Stomach smooth muscle (tissue), 2 donors: Measurements from ENCODE around the gene CLEC10A.
"Not testable (repeated sequence)": the region's sequence is repeated elsewhere in the genome, so short reads cannot be mapped to it uniquely, and the experiment has no call there.

ENCODE experiments used
- H3K27ac ChIP-seq: one replicate; pipeline ENCODE4 v1.7.0; 2013; ENCODE audit warnings: mild to moderate bottlenecking, low read length, inconsistent platforms
- H3K27me3 ChIP-seq, 2 donors: one replicate each; pipeline ENCODE4 v1.7.0; 2013; ENCODE audit warnings: low read length in 2 of 2; ENCODE audit not compliant: insufficient read depth in 2 of 2, control insufficient read depth in 1 of 2
- H3K36me3 ChIP-seq, 2 donors: one replicate each; pipeline ENCODE4 v1.7.0; 2013; ENCODE audit warnings: low read length in 2 of 2; ENCODE audit not compliant: control insufficient read depth in 2 of 2, insufficient read depth in 2 of 2
- H3K4me1 ChIP-seq: one replicate; pipeline ENCODE4 v1.7.0; 2013; ENCODE audit warnings: low read length; ENCODE audit not compliant: control insufficient read depth, insufficient read depth
- H3K4me3 ChIP-seq, 2 donors: one replicate each; pipeline ENCODE4 v1.7.0; 2013; ENCODE audit warnings: low read length in 2 of 2
- H3K9ac ChIP-seq, 2 donors: one replicate each; pipeline ENCODE4 v1.7.0; 2013; ENCODE audit warnings: low read length in 2 of 2, mild to moderate bottlenecking in 1 of 2
- H3K9me3 ChIP-seq, 2 donors: one replicate each; pipeline ENCODE4 v1.7.0; 2013; ENCODE audit warnings: low read length in 2 of 2; ENCODE audit not compliant: control insufficient read depth in 2 of 2
- donor health status: healthy.
- donor health status: Pancreatic carcinoma.

CLEC10A gene

DNA sequence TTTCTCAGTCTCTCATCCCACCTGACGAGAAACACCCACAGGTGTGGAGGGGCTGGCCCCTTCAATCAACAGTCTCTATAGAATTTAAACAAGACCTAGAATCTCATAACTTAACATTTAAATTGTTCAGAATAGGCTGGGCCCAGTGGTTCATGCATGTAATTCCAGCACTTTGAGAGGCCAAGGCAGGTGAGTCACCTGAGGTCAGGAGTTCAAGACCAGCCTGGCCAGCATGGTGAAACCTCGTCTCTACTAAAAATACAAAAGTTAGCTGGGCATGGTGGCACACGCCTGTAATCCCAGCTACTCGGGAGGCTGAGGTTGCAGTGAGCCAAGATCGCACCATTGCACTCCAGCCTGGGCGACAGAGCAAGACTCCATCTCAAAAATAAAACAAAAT lies 9.5 kb upstream of the CLEC10A start:
- H3K4me1 ChIP-seq, H3K36me3 ChIP-seq, H3K4me3 ChIP-seq, H3K9me3 ChIP-seq, H3K27me3 ChIP-seq, H3K9ac ChIP-seq, H3K27ac ChIP-seq: not testable (repeated sequence)

DNA sequence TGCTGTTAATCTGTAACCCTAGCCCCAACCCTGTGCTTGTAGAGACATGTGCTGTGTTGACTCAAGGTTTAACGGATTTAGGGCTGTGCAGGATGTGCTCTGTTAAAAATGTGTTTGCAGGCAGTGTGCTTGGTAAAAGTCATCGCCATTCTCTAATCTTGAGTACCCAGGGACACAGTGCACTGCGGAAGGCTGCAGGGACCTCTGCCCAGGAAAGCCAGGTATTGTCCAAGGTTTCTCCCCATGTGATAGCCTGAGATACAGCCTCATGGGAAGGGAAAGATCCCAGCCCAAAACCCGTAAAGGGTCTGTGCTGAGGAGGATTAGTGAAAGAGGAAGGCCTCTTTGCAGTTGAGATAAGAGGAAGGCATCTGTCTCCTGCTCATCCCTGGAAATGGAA lies 8.4 kb upstream of the CLEC10A start:
- H3K27ac ChIP-seq, H3K27me3 ChIP-seq, H3K9me3 ChIP-seq, H3K9ac ChIP-seq, H3K36me3 ChIP-seq, H3K4me3 ChIP-seq, H3K4me1 ChIP-seq: not testable (repeated sequence)

DNA sequence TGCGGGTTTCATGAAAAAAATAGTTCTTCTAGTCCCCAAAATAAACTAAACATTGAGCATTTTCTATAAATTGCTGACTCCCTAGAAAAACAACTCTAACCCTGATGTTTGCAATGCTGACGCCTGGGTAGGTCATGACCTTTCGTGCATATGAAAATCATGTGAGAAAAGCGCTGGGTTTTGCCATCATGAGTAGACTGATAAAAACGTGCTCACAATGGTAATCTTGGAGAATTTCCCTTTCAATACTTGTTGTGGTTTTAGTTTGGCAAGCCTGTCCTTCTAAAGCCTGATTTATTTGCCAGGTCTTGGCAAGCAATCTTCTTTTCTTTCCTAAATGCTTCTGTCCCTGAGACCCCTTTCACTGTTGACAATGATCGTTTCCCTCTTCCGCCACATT lies 4.0 kb upstream of the CLEC10A start:
- H3K4me3 ChIP-seq: no peak overlapping the region
- H3K4me1 ChIP-seq: no peaks in the 10 kb centered on the region
- H3K9me3 ChIP-seq: no peaks in the 10 kb centered on the region
- H3K27me3 ChIP-seq: peaks cover 0 to 3% of the 10 kb centered on the region in 2 donors
- H3K36me3 ChIP-seq: no peaks in the 10 kb centered on the region
- no peak overlapping the region for H3K9ac ChIP-seq
- no peak overlapping the region for H3K27ac ChIP-seq

DNA sequence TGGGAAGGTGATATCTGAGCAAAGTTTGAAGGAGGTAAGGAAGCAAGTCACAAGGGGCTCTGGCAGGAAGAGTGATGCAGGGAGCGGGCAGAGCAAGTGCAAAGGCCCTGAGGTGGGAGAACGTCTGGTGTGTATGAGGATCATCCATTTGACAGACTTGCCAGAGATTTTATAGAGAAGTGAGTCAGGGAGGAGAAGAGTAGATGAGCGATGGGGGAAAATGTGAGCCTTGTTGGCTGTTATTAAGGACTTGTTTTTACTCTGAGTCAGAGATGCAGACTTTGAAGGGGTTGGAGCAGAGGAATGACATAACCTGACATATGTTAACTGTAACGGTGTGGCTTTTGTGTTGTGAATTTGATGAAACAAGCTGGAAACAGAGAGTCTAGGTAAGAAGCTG lies 3.5 kb upstream of the CLEC10A start:
- no peak overlapping the region for H3K27ac ChIP-seq
- H3K36me3 ChIP-seq: no peaks in the 10 kb centered on the region
- H3K4me1 ChIP-seq: no peaks in the 10 kb centered on the region
- H3K9ac ChIP-seq: no peak overlapping the region
- no peak overlapping the region for H3K4me3 ChIP-seq
- H3K9me3 ChIP-seq: no peaks in the 10 kb centered on the region
- H3K27me3 ChIP-seq: peaks cover 0 to 3% of the 10 kb centered on the region in 2 donors

DNA sequence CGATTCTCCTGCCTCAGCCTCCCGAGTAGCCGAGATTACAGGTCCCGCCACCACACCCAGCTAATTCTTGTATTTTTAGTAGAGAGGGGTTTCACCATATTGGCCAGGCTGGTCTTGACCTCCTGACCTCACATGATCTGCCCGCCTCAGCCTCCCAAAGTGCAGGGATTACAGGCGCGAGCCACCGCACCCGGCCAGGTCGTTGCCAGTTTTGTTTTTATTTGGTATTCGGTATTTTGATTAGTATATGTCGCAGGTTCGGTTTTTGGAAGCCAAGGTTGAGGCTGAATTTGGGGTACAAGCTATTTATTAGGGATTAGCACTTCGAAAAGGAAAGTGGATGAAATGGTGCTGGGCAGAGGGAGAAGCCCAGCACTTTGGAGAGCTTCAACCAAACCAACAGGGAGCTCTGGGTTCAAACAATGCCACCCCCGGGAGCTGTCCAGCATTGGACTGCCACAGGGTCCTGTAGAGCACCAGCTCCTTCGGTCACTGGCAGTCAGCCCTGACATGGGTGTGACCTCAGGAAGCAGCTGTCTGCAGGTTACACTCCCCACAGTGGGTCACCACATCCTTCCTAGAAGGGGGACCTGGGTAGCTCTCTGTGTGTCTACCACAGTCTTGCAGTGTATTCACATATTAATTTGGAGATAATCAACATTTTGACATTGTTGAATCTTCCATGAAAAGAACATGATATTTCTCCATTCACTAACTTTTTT lies 1.5 kb upstream of the CLEC10A start:
- Histone ChIP-seq H3K27ac (no peak overlapping the region), H3K36me3 (no peaks in the 10 kb centered on the region), H3K9ac (no peak overlapping the region), H3K27me3 (peaks cover 0 to 3% of the 10 kb centered on the region in 2 donors), H3K9me3 (no peaks in the 10 kb centered on the region), H3K4me3 (no peak overlapping the region), H3K4me1 (no peaks in the 10 kb centered on the region)

DNA sequence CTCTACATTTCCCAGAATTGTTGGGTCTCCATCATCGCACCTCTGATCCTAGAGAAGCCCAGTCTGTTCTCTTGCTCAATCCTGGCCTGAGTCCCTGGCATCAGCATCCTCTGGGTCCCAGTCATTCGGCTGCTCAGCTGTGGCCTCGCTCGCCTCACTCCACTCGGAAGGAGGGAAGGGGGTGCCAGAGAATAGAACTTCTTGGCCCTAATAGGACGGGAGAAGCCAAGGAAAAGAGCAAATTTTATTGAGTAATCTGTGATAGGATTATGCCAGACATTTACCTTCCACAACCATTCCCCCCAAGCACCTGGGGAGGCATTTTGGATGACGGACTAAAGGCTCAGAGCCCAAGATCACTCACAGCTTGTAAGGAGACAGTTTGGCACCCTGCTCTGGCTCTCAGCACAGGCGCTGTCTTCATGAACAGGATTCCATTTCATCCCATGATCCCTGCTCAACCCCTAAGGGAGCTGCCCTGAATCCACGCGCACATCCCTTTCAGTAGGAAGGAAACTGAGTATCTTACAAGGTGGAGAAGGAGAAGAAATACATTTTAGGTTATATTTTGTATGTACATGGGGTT lies 498 bp upstream of the CLEC10A start:
- Histone ChIP-seq H3K27me3 (no peaks in the 10 kb centered on the region), H3K9me3 (no peaks in the 10 kb centered on the region), H3K27ac (no peak overlapping the region), H3K4me3 (peak overlapping the region in 1 of 2 donors; percentile 22), H3K36me3 (no peaks in the 10 kb centered on the region), H3K4me1 (no peaks in the 10 kb centered on the region), H3K9ac (no peak overlapping the region)

DNA sequence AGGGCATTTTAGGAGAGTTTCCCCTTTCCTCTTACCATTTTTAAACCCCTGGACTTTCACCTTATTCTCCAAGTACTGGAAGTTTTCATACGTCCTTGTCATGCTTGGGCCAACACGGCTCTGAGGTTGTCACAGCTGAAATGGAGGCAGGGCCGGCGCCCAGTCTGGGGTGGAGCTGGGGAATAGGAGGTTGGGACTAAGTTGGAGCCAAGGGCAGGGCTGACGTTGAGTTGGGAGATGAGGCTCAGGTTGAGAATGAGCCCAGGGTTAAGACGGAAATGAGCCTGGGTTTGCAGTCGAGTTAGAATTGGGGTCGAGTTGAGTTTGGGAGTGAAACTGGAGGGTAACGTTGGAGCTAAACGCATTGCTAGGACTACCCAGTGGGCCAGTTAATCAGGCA lies 1.3 kb downstream of the CLEC10A start:
- H3K9ac ChIP-seq: no peak overlapping the region
- H3K4me3 ChIP-seq: peak overlapping the region in 1 of 2 donors; percentile 8
- no peaks in the 10 kb centered on the region for H3K27me3 ChIP-seq
- no peaks in the 10 kb centered on the region for H3K36me3 ChIP-seq
- H3K9me3 ChIP-seq: no peaks in the 10 kb centered on the region
- no peak overlapping the region for H3K27ac ChIP-seq
- no peaks in the 10 kb centered on the region for H3K4me1 ChIP-seq

DNA sequence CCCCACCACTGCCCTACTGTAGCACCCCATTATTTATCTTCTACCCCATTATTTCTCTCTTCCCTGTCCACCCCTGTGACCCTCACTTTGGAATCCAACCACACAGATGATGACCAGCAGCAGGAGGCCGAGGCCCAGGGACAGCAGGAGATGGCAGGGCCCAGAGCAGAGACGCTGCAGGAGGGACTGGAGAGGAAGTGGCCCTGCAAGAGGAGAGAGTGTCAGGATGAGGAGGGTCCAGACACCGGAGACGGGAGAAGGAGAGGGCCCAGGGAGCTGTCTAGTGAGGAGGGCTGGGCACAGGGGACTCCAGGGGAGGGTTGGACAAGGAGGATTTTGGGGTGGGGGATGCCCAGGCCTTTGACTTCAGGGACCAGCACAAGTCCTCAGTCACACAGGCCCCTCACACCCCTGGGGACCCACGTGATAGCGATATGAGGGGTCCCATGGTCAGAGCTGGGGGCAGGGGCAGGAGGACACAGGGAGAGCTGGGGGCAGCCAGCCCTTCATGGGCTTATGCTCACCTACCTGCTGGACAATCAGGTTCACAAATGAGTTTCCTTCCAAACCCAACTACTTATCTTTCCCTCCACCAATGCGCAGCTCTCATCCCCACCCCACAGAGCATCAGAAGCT lies 2.0 kb downstream of the CLEC10A start:
- H3K36me3 ChIP-seq: no peaks in the 10 kb centered on the region
- no peaks in the 10 kb centered on the region for H3K27me3 ChIP-seq
- H3K9me3 ChIP-seq: no peaks in the 10 kb centered on the region
- H3K27ac ChIP-seq: no peak overlapping the region
- no peak overlapping the region for H3K9ac ChIP-seq
- H3K4me1 ChIP-seq: no peaks in the 10 kb centered on the region
- H3K4me3 ChIP-seq: no peak overlapping the region

DNA sequence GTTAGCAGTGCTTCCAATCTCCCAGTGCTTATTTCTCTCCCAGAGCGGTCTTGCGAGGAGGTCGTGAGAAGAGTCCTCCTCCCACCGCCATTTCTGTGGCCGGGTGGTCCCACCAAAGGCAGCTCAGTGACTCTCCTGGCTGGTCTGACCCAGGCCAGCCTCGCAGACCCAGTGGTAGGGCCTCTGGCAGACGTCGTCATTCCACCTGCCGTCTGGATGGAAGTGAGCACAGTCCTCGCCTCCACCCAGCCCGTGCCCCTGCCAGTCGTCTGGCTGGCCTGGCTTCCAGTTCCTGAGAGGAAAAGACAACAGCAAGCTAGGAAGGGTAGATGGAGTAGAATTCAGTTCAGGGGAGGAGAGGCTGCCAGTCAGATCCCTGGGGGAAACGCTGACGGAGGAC lies 5.1 kb downstream of the CLEC10A start:
- H3K27me3 ChIP-seq: peaks cover 0 to 2% of the 10 kb centered on the region in 2 donors
- H3K27ac ChIP-seq: no peak overlapping the region
- no peak overlapping the region for H3K4me3 ChIP-seq
- H3K9ac ChIP-seq: no peak overlapping the region
- no peaks in the 10 kb centered on the region for H3K9me3 ChIP-seq
- H3K4me1 ChIP-seq: no peaks in the 10 kb centered on the region
- H3K36me3 ChIP-seq: no peaks in the 10 kb centered on the region

DNA sequence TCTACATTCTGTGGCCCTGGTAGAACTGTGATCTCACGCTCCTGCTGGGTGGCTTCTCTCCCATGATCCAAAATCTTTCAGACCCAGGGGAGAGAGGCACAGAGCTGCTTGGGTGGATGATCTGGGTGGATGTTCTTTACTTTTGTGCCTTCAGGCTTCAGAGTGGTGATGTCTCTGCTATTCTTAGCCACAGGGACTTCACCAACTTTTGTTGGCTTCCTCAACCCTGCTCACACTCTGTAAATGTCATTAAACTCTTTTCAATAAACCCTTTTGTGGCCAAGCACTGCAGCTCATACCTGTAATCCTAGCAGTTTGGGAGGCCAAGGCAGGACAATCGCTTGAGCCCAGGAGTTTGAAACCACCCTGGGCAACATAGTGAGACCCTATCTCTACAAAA lies 7.6 kb downstream of the CLEC10A start:
- Histone ChIP-seq H3K9me3 (peaks cover 6 to 8% of the 10 kb centered on the region in 2 donors), H3K4me1 (no peaks in the 10 kb centered on the region), H3K27ac (no peak overlapping the region), H3K27me3 (peaks cover 0 to 5% of the 10 kb centered on the region in 2 donors), H3K36me3 (no peaks in the 10 kb centered on the region), H3K9ac (no peak overlapping the region), H3K4me3 (no peak overlapping the region)

DNA sequence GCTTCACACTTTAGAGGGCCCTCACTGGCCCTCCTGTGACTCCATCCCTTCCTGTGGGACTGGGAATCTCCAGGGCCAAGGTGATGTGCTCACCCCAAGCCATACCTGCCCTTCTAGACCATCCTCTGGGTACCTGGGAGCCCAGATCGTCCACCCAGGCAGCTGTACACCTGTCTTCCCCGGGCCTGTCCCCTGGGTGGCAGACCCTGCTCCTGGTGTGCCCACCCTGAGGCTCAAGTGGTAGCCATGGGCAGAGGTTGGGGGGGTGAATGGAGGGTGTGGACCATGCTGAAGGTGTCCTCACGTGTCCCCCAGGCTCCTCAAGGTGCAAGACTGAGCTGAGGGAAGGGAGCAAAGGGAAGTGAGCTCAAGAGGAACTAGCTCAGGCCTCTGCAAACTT lies 9.3 kb downstream of the CLEC10A start:
- H3K27me3 ChIP-seq: peaks cover 0 to 6% of the 10 kb centered on the region in 2 donors
- peaks cover 6 to 8% of the 10 kb centered on the region in 2 donors for H3K9me3 ChIP-seq
- H3K27ac ChIP-seq: no peak overlapping the region
- no peaks in the 10 kb centered on the region for H3K36me3 ChIP-seq
- H3K4me1 ChIP-seq: no peaks in the 10 kb centered on the region
- no peak overlapping the region for H3K4me3 ChIP-seq
- no peak overlapping the region for H3K9ac ChIP-seq
